Astrocyte (in vitro differentiated cells and primary cell): ENCODE data around the gene CCDC38.

Experiments
- EZH2 ChIP-seq: IDR thresholded peaks from 2 replicates; pipeline ENCODE4 v1.6.1; 2012; ENCODE audit warnings: mild to moderate bottlenecking, low read length, inconsistent platforms; ENCODE audit not compliant: insufficient read depth
- TF ChIP-seq, protein P1 (sequence below): IDR thresholded peaks from 2 replicates; pipeline ENCODE4 v1.5.1; 2011; ENCODE audit warnings: low read depth, mild to moderate bottlenecking, inconsistent platforms, low read length, moderate library complexity; ENCODE audit not compliant: insufficient read depth

DNA sequence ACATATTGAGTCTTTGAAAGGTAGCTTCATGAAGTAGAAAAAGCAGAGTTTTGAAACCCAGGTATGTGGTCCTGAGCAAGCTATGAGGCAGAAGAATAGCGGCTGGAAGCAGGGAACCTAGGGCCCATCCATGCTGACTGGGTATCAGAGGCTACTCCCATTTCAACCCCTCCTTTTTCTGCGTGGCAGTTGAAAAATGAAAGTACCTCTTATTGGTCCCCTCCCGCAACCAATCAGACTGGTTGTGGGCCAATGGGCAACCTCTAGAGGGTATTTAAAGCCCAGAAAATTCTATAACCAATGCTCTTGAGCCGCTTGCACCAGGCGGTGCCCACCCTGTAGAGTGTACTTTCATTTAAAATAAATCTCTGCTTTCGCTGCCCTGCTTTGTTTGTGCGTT is 85.3 kb downstream of the CCDC38 start:
- no peak for TF ChIP-seq EZH2
- TF ChIP-seq, protein P1, sequence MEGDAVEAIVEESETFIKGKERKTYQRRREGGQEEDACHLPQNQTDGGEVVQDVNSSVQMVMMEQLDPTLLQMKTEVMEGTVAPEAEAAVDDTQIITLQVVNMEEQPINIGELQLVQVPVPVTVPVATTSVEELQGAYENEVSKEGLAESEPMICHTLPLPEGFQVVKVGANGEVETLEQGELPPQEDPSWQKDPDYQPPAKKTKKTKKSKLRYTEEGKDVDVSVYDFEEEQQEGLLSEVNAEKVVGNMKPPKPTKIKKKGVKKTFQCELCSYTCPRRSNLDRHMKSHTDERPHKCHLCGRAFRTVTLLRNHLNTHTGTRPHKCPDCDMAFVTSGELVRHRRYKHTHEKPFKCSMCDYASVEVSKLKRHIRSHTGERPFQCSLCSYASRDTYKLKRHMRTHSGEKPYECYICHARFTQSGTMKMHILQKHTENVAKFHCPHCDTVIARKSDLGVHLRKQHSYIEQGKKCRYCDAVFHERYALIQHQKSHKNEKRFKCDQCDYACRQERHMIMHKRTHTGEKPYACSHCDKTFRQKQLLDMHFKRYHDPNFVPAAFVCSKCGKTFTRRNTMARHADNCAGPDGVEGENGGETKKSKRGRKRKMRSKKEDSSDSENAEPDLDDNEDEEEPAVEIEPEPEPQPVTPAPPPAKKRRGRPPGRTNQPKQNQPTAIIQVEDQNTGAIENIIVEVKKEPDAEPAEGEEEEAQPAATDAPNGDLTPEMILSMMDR: no peak
